Omental fat pad (tissue), 4 donors: ENCODE data around the gene HM13. TPM values are rescaled to one million over a fixed set of nuclear protein-coding genes. Genes with fewer than 3 reads are reported as not detected.
"Not testable (repeated sequence)": the region's sequence is repeated elsewhere in the genome, so short reads cannot be mapped to it uniquely, and the experiment has no call there.

Experiments
- ATAC-seq: fragments of 150-250 bp; one replicate; pipeline ENCODE4 v1.9.1; 2016; ENCODE audit warnings: mild to moderate bottlenecking, moderate library complexity; ENCODE audit not compliant: low FRiP score
- DNase-seq: peaks from one replicate; pipeline ENCODE4 v3.0.0-alpha.2; 2019; ENCODE audit warnings: low spot score
- total RNA-seq, 4 donors: library from RNA; depleted of rRNA; stranded (reverse); fragments of >200 nt; gene quantifications; one replicate each; pipeline ENCODE4 v1.1.0, GENCODE V29; 2016
- TF ChIP-seq, protein P1 (sequence below), 3 donors: fragments of 450-650 bp; IDR thresholded peaks; one replicate each; pipeline ENCODE4 v1.5.1; 2016 to 2017; ENCODE audit warnings: antibody characterized with exemption in 3 of 3, mild to moderate bottlenecking in 3 of 3, moderate library complexity in 2 of 3

The HM13 gene
- total RNA-seq, 4 donors from 2014 or later: 59.7 to 113 (median 83.4) TPM

DNA sequence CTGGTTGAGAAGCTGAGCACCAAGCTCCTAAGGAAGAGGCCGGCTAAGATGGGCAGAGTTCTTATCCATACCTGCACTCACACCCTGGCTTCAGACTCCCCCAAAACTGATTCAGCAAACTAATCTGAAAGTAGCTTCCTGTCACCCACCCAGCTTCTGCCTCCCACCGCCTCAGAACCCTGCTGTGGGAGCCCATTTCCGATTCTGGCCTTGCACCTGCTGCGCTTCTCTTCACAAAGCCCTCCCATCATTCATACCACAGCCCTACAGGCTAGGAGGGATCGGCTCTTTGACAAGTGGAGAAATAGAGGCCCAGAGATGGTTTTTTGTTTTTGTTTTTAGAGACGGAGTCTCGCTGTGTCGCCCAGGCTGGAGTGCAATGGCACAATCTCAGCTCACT, 28.7 kb downstream of the HM13 start:
- no peak for ATAC-seq
- DNase-seq: no peak
- TF ChIP-seq, protein P1, sequence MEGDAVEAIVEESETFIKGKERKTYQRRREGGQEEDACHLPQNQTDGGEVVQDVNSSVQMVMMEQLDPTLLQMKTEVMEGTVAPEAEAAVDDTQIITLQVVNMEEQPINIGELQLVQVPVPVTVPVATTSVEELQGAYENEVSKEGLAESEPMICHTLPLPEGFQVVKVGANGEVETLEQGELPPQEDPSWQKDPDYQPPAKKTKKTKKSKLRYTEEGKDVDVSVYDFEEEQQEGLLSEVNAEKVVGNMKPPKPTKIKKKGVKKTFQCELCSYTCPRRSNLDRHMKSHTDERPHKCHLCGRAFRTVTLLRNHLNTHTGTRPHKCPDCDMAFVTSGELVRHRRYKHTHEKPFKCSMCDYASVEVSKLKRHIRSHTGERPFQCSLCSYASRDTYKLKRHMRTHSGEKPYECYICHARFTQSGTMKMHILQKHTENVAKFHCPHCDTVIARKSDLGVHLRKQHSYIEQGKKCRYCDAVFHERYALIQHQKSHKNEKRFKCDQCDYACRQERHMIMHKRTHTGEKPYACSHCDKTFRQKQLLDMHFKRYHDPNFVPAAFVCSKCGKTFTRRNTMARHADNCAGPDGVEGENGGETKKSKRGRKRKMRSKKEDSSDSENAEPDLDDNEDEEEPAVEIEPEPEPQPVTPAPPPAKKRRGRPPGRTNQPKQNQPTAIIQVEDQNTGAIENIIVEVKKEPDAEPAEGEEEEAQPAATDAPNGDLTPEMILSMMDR (IDR thresholded peaks at IDR 0.05): no peak

DNA sequence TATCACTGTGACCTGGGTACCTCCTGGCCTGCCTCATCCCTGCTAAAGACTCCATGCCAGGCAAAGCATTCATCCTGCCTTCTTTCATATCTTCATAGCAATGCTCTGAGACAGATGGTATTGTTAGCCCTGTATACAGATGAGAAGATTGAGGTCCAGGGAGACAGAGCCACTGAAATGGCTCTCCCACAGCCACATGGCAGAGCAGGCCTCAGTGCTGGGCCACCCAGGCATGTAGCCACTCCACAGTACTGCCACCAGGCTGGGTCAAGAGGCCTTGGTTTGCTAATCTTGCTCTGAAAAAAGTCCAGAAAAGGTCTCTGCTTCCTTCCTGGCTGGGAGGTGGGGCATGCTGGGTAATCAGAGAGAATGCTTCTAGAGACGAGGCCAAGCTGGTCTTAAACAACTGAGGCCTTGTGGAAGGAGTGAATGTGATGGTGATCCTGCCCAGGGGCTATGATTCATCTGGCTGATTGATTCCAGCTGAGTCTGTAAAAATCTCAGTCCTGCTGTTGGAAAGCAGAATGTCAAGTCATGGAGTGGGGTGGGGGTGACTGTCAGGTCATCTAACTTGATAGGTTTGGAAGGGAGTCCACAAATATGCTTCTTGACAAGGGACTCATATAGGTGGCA, 29.8 kb downstream of the HM13 start:
- ATAC-seq (no peak), DNase-seq (no peak)
- TF ChIP-seq, protein P1 (IDR thresholded peaks at IDR 0.05): no peak

DNA sequence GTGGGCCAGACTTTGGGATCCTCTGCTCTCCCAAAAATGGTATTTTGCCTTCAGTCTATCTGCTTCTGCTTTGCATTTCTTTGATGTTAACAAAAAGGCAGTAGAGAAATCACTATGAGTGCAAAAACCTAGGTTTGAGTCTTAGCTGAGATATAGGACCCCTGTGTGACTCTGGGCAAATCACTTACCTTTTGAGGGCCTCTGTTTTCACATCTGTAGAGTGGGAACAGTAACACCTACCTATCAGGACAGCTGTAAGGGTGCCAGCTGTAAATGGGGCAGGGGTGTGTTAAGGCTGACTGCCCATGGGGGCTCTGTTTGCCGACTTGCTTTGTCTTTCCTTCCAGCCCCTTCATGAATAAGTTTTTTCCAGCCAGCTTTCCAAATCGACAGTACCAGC, 30.4 kb downstream of the HM13 start:
- TF ChIP-seq, protein P1 (IDR thresholded peaks at IDR 0.05): no peak
- ATAC-seq (no peak), DNase-seq (no peak)

DNA sequence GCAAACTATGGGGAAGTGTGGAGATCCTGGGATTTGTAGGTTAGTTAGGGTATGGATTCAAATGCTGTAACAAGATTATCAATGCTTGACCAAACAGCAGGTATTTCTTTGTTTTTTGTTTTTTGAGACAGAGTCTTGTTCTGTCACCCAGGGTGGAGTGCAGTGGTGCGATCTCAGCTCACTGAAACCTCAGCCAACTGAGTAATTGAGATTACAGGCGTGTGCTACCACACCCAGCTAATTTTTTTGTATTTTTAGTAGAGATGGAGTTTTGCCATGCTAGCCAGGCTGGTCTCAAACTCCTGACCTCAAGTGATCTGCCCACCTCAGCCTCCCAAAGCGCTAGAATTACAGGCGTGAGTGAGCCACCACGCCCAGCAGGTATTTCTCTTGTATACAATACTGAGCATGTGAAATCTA, 31.4 kb downstream of the HM13 start:
- ATAC-seq: not testable (repeated sequence)

DNA sequence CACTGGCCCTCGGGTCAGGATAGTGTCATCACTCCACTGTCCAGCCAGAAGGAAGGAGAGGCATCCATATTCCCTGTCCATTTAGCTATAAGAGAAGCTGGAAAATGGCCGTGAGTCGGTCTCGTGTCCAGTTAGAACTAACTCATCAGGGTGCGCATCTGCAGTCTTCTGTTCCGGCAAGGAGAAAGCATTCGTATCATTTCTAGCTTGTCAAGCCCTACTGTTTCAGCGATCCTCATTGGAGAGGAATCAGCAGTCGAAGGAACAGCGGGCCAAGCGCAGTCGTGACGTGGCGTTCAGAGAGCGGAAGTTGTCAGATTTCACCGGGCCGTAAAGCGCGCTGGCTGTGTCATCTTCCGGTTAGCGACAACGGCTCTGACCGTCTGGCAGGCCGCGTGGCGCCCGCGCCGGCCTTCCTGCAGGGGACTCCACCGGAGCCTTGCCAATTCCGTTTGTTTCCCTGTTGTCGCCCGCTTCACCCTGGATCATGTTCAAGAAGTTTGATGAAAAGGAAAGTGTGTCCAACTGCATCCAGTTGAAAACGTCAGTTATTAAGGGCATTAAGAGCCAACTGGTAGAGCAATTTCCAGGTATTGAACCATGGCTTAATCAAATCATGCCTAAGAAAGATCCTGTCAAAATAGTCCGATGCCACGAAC, 32.9 kb downstream of the HM13 start:
- peak; percentile 42 for ATAC-seq

More for the DNA sequence above, 31.4 kb downstream of the HM13 start:
- DNase-seq: not testable (repeated sequence)

DNA sequence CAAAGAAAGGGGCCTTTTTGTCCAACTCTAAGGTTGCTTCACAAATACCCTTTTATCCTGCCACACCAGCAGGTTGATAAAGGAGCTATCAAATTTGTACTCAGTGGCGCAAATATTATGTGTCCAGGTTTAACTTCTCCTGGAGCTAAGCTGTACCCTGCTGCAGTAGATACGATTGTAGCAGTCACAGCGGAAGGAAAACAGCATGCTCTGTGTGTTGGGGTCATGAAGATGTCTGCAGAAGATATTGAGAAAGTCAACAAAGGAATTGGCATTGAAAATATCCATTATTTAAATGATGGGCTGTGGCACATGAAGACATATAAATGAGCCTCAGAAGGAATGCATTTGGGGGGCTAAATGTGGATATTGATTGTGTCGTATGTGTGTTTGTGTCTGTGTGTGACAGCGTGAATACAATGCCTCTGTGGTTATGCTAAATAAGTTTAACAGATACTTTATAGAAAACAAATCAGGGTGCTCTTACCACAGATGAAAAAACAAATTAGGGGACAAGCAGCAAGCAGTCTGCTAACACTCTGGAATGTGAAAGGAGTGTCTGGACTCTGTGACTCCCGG, 33.6 kb downstream of the HM13 start:
- ATAC-seq (no peak), DNase-seq (no peak)
- TF ChIP-seq, protein P1 (IDR thresholded peaks at IDR 0.05): no peak

More for the DNA sequence above, 32.9 kb downstream of the HM13 start:
- DNase-seq: peak; percentile 68
- TF ChIP-seq, protein P1 (IDR thresholded peaks at IDR 0.05): no peak

DNA sequence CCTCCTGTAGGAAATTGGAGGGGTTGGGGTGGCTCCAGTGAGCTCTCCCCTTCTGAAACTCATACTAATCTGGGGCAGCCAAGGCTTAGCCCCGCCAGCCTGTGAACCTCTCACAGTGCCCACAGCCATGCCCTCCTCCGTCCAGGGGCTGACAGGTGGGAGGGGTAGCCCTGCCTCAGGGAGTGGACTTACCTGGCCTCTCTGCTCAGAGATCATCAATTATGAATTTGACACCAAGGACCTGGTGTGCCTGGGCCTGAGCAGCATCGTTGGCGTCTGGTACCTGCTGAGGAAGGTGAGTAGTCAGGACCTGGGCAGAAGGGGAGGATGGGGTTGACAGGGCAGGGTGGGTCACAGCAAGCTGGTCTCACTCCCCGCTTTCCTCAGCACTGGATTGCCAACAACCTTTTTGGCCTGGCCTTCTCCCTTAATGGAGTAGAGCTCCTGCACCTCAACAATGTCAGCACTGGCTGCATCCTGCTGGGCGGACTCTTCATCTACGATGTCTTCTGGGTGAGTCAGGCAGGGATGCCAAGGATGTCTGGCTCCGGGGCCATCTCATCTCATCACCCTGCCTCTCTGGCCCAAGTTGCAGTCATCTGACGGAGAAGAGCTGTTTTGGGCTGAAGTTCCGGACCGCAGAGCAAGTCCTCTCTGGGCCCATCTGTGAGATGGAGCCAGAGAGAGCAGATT, 34.7 kb downstream of the HM13 start:
- TF ChIP-seq, protein P1 (IDR thresholded peaks at IDR 0.05): no peak
- ATAC-seq (no peak), DNase-seq (no peak)
